COLO668 (cell line): ENCODE results near the gene USP37.

Experiments used
- DNase-seq: peaks from one replicate; lab custom pipeline; 2025; ENCODE audit not compliant: unreplicated experiment; lab: John Stamatoyannopoulos, UW

The USP37 gene

GRCh38 chr2:218405086-218405745 lies 162.9 kb downstream of the USP37 start:
- DNase-seq = no peak

GRCh38 chr2:218404351-218405085 lies 163.6 kb downstream of the USP37 start:
- DNase-seq = no peak

- no peak for DNase-seq
These were observed 164.3 kb downstream of the USP37 start for GRCh38 chr2:218403810-218404209.

- no peak for DNase-seq
These were observed 165.2 kb downstream of the USP37 start for GRCh38 chr2:218402911-218403411.

- DNase-seq = no peak
These were observed 165.7 kb downstream of the USP37 start for GRCh38 chr2:218402491-218402901.

GRCh38 chr2:218401890-218402289 lies 166.3 kb downstream of the USP37 start:
- no peak for DNase-seq

GRCh38 chr2:218400930-218401881 lies 166.9 kb downstream of the USP37 start:
- no peak for DNase-seq
